ENCODE measurements around the gene ERC1.

Gene ERC1

DNA sequence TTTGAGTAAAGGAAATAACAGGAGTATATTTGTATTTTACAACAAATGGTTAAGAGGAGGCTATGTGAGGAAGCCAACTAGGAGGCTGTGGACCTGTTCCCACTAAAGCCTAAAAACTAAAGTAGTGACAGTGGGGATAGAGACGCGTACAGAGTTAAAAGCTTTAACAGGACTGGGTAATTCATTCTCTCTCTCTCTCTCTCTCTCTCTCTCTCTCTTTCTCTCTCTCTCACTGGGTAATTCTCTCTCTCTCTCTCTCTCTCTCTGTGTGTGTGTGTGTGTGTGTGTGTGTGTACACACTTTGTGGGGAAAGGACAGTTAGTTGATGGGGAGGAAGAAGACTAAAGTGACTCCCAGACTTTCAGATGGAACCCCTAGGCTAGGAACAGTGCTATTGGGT lies 16.3 kb downstream of the ERC1 start (continued):
- TF ChIP-seq, protein P1, sequence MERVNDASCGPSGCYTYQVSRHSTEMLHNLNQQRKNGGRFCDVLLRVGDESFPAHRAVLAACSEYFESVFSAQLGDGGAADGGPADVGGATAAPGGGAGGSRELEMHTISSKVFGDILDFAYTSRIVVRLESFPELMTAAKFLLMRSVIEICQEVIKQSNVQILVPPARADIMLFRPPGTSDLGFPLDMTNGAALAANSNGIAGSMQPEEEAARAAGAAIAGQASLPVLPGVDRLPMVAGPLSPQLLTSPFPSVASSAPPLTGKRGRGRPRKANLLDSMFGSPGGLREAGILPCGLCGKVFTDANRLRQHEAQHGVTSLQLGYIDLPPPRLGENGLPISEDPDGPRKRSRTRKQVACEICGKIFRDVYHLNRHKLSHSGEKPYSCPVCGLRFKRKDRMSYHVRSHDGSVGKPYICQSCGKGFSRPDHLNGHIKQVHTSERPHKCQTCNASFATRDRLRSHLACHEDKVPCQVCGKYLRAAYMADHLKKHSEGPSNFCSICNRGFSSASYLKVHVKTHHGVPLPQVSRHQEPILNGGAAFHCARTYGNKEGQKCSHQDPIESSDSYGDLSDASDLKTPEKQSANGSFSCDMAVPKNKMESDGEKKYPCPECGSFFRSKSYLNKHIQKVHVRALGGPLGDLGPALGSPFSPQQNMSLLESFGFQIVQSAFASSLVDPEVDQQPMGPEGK (tag by site-specific recombination; IDR thresholded peaks at IDR 0.05), result 0 out of 2 replicates have a peak, but pooled peaks have one; percentile 14
- 0 out of 2 replicates have a peak, but pooled peaks have one; percentile 13 for TF ChIP-seq ZXDB (tag by site-specific recombination; IDR thresholded peaks at IDR 0.05)
- no peak for TF ChIP-seq ZNF544 (tag by site-specific recombination; IDR thresholded peaks at IDR 0.05)
- peak; percentile 36; the same call in 1 of the 2 replicates for TF ChIP-seq PRDM1 (tag by site-specific recombination; IDR thresholded peaks at IDR 0.05)
- TF ChIP-seq, protein P2, sequence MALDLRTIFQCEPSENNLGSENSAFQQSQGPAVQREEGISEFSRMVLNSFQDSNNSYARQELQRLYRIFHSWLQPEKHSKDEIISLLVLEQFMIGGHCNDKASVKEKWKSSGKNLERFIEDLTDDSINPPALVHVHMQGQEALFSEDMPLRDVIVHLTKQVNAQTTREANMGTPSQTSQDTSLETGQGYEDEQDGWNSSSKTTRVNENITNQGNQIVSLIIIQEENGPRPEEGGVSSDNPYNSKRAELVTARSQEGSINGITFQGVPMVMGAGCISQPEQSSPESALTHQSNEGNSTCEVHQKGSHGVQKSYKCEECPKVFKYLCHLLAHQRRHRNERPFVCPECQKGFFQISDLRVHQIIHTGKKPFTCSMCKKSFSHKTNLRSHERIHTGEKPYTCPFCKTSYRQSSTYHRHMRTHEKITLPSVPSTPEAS (tag by site-specific recombination; IDR thresholded peaks at IDR 0.05), result peak; percentile 81
- TF ChIP-seq, protein P3, sequence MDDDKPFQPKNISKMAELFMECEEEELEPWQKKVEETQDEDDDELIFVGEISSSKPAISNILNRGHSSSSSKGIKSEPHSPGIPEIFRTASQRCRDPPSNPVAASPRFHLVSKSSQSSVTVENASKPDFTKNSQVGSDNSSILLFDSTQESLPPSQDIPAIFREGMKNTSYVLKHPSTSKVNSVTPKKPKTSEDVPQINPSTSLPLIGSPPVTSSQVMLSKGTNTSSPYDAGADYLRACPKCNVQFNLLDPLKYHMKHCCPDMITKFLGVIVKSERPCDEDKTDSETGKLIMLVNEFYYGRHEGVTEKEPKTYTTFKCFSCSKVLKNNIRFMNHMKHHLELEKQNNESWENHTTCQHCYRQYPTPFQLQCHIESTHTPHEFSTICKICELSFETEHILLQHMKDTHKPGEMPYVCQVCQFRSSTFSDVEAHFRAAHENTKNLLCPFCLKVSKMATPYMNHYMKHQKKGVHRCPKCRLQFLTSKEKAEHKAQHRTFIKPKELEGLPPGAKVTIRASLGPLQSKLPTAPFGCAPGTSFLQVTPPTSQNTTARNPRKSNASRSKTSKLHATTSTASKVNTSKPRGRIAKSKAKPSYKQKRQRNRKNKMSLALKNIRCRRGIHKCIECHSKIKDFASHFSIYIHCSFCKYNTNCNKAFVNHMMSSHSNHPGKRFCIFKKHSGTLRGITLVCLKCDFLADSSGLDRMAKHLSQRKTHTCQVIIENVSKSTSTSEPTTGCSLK (tag by site-specific recombination; IDR thresholded peaks at IDR 0.05), result no peak
- no peak for TF ChIP-seq ZNF623 (tag by site-specific recombination; IDR thresholded peaks at IDR 0.05)
- TF ChIP-seq ZNF558 (tag by site-specific recombination; IDR thresholded peaks at IDR 0.05), result no peak
- no peak for TF ChIP-seq ZNF624 (tag by site-specific recombination; IDR thresholded peaks at IDR 0.05)
- TF ChIP-seq REPIN1 (tag by site-specific recombination; IDR thresholded peaks at IDR 0.05; ENCODE audit: low read depth), result no peak
- no peak for TF ChIP-seq ZBTB21 (tag by site-specific recombination; IDR thresholded peaks at IDR 0.05)
- no peak for TF ChIP-seq WT1 (tag by site-specific recombination; IDR thresholded peaks at IDR 0.05)
- peak; percentile 97 for TF ChIP-seq ZNF596 (tag by site-specific recombination; IDR thresholded peaks at IDR 0.05)

DNA sequence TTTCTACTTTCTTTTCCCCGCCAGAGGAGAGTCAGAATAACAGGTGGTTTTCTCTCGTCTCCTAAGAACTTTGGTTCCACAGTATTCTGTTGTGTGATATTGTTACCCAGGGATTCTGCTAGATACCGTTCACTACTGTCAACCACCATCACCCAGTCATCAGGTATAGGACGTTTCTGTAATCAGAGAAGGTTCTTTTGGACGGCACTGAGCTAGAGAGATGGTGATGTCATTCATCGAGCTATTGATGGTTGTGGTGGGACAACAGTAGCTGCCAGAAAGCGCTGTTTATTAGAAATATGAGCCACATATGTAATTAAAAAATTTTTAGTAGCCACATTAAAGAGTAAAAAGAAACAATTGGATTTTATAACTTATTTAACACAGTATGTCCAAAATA lies 17.0 kb downstream of the ERC1 start:
- POLR2A ChIA-PET, result interaction anchor here (1.8 kb wide), 1 partner anchor 17 kb away, joined by 4 read pairs; the partner anchor contains the start of gene ERC1
- H3K36me3 ChIP-seq (ENCODE audit: control insufficient read depth in 2 of 2, insufficient read depth in 1 of 2, low read length in 2 of 2), result no peaks in the 10 kb centered on the region; a peak in 1 of 3 replicates
- peaks cover 3% of the 10 kb centered on the region for H3K4me1 ChIP-seq (ENCODE audit: control insufficient read depth, insufficient read depth, low read length)
- H3K9me3 ChIP-seq (ENCODE audit: control insufficient read depth, insufficient read depth, low read depth, low read length), result no peaks in the 10 kb centered on the region
- CTCF ChIA-PET, result interaction anchor here (1.0 kb wide), 1 partner anchor 85 kb away, joined by 4 read pairs; no protein-coding TSS in a partner anchor
- H3K27ac ChIP-seq (ENCODE audit: extremely low read depth, low read depth, low read length), result 0 out of 2 replicates have a peak overlapping the region, but pooled peaks have one; percentile 31
- no peak overlapping the region for H3K4me3 ChIP-seq (ENCODE audit: low read depth, low read length)
- TF ChIP-seq OSR2 (tag by site-specific recombination; IDR thresholded peaks at IDR 0.05), result peak; percentile 68
- TF ChIP-seq ZNF660 (tag by site-specific recombination; IDR thresholded peaks at IDR 0.05), result peak; percentile 69; the same call in 1 of the 2 replicates
- TF ChIP-seq, protein P4, sequence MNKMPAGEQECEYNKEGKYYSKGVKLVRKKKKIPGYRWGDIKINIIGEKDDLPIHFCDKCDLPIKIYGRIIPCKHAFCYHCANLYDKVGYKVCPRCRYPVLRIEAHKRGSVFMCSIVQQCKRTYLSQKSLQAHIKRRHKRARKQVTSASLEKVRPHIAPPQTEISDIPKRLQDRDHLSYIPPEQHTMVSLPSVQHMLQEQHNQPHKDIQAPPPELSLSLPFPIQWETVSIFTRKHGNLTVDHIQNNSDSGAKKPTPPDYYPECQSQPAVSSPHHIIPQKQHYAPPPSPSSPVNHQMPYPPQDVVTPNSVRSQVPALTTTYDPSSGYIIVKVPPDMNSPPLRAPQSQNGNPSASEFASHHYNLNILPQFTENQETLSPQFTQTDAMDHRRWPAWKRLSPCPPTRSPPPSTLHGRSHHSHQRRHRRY (tag by site-specific recombination; IDR thresholded peaks at IDR 0.05), result no peak
- TF ChIP-seq ZNF610 (tag by site-specific recombination; IDR thresholded peaks at IDR 0.05; ENCODE audit: borderline replicate concordance), result no peak
- TF ChIP-seq, protein P5, sequence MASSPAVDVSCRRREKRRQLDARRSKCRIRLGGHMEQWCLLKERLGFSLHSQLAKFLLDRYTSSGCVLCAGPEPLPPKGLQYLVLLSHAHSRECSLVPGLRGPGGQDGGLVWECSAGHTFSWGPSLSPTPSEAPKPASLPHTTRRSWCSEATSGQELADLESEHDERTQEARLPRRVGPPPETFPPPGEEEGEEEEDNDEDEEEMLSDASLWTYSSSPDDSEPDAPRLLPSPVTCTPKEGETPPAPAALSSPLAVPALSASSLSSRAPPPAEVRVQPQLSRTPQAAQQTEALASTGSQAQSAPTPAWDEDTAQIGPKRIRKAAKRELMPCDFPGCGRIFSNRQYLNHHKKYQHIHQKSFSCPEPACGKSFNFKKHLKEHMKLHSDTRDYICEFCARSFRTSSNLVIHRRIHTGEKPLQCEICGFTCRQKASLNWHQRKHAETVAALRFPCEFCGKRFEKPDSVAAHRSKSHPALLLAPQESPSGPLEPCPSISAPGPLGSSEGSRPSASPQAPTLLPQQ (tag by site-specific recombination; IDR thresholded peaks at IDR 0.05), result peak; percentile 13; the same call in 1 of the 2 replicates
- TF ChIP-seq SCRT2 (tag by site-specific recombination; IDR thresholded peaks at IDR 0.05), result peak; percentile 66
- peak; percentile 99 for TF ChIP-seq ZNF10 (tag by site-specific recombination; IDR thresholded peaks at IDR 0.05)
- TF ChIP-seq HOXD13 (CRISPR knock-in tag; IDR thresholded peaks at IDR 0.05; ENCODE audit: borderline replicate concordance), result no peak
- TF ChIP-seq ZNF843 (tag by site-specific recombination; IDR thresholded peaks at IDR 0.05), result no peak
- TF ChIP-seq SP7 (tag by site-specific recombination; IDR thresholded peaks at IDR 0.05), result peak; percentile 64; the same call in 1 of the 2 replicates
- no peak for TF ChIP-seq TCF7L2 (IDR thresholded peaks at IDR 0.05; ENCODE audit: borderline replicate concordance, low read depth, low read length)
- TF ChIP-seq ZNF629 (tag by site-specific recombination; IDR thresholded peaks at IDR 0.05), result peak; percentile 53; the same call in 1 of the 2 replicates
- TF ChIP-seq, protein P6, sequence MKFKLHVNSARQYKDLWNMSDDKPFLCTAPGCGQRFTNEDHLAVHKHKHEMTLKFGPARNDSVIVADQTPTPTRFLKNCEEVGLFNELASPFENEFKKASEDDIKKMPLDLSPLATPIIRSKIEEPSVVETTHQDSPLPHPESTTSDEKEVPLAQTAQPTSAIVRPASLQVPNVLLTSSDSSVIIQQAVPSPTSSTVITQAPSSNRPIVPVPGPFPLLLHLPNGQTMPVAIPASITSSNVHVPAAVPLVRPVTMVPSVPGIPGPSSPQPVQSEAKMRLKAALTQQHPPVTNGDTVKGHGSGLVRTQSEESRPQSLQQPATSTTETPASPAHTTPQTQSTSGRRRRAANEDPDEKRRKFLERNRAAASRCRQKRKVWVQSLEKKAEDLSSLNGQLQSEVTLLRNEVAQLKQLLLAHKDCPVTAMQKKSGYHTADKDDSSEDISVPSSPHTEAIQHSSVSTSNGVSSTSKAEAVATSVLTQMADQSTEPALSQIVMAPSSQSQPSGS (tag by site-specific recombination; IDR thresholded peaks at IDR 0.05; ENCODE audit: low read depth), result peak; percentile 89
- no peak for TF ChIP-seq ZSCAN16 (tag by site-specific recombination; IDR thresholded peaks at IDR 0.05)
- TF ChIP-seq ZNF791 (tag by site-specific recombination; IDR thresholded peaks at IDR 0.05), result no peak
